HG02970 (cell line): ENCODE results near the gene ZNF354B.
"Not testable (repeated sequence)": the region's sequence is repeated elsewhere in the genome, so short reads cannot be mapped to it uniquely, and the experiment has no call there.

Experiments
- ATAC-seq: cut with Tn5 transposase; IDR thresholded peaks from one replicate; pipeline ENCODE4 v1.9.1; 2021; ENCODE audit warnings: mild to moderate bottlenecking, moderate library complexity, moderate number of reproducible peaks; ENCODE audit not compliant: unreplicated experiment, low FRiP score

The ZNF354B gene

DNA sequence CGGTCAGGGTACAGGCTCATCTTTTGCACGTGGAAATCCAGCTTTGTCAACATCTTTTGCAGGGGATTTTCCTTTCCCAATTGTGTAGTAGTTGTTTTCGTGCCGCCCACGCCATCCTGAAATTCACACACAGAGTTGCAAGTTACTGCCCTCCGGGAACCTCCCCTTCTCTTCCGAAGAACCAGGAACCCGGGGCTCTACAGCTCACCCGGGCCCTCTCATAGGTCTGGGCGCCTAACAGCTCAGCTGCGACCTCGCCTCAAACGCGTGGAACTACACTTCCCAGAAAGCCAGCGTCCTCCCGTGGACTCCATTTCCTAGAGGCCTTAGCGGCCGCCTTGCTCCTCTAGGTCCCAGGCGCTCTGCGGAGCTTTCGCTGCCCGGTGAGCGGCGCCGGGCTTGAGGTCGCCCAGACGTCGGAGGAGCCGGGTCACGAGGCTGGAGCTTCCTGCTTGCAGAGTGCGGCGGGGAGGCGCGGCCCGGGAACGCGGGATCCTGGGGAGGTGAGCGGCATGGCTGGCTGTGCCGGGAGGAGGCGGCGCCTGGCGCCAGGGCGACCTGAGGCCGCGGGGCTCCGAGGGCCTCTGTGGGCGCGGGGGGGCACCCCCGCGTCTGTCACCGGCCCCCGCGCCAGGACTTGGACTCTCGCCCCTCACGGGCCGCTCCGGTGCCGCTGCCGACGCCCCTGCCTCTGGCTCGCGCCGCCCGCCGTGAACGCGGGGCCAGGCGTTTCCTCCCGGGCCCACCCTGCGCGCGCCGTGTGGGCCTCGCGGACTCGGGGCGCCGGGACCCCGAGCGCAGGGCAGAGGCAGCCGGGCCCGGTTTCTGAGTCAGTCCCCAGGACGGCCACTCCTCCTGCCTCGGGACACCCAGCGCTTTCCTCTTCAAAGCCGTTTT is at the start of gene ZNF354B:
Gene ZNF354B, plus strand, starts transcription at position 329 of the 897 bp plus-strand sequence. CDS start 1,095 bp downstream, outside the sequence.
- peak; percentile 99 for ATAC-seq

DNA sequence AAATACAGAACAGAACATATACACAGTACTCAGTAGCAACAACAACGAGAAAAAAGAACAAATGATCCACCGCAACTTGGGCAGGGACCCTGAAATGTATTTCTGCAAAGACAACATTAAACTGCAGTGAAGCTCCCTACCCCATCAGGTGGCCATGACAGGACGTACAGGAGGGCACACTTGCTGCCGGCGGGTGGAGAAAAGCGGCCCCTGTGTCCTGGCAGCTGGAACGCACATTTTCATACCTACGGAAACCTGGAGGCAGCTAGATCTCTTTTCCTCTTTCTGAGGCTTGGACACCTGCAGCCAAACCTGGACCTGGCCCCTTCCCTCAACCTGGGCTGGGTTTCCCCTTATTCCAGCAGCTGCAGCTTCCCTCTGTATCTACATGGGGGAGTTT is 42.2 kb upstream of the ZNF354B start:
- ATAC-seq, result no peak

DNA sequence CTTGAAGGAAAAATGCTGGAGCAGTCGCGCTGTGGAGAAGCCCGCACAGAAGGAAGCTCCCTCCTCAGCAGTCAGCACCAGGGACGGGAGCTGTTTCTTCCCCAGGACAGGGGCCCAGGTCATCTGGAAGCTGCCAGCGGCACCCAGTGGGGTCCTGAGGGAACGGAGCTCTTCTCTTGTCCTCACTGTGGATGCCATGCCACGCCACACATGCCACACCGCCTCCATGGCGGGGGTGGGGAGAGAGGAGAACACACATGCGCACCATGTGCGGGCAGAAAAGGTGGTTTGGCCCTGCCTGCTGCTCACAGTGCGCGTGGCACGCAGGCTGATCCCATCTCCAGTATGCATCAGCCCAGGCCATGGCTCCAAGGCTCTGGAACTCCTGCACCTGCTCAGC is 41.7 kb upstream of the ZNF354B start:
- no peak for ATAC-seq

DNA sequence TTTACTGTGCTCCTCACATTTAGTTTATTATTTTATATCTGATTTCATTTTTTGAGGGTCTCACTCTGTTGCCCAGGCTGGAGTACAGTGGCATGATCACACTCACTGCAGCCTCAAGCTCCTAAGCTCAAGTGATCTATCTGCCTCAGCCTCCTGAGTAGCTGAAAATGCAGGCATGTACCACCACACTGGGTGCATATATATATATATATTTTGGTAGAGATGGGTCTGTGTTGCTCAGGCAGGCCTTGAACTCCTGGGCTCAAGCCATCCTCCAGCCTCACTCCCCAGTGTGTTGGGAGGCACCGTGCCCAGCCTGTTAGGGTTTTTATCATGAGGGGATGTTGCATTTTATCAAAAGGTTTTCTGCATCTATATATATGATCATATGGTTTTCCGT is 39.8 kb upstream of the ZNF354B start:
- ATAC-seq, result no peak

DNA sequence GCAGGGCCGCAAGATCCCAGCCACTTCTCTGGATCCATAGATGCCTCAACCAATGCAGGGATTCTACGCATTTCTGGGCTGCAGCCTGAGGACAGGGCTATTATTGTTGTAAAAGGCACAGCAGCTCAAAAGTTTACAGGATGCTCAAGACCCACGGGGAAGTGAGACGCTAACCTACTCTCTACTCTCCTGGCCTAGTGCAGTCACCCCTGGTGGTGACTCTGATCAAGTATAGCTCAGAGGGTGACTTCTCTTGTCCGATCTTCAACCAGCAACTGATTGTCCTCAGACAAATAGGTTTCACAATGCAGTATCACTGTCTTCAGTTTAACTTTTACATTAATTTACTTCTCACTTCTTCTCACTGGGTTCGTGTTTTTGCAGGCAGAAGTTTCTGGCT is 34.3 kb upstream of the ZNF354B start:
- no peak for ATAC-seq

GRCh38 chr5:178826216-178826615 is 33.5 kb upstream of the ZNF354B start:
- no peak for ATAC-seq

GRCh38 chr5:178827636-178828035 is 32.1 kb upstream of the ZNF354B start:
- no peak for ATAC-seq

DNA sequence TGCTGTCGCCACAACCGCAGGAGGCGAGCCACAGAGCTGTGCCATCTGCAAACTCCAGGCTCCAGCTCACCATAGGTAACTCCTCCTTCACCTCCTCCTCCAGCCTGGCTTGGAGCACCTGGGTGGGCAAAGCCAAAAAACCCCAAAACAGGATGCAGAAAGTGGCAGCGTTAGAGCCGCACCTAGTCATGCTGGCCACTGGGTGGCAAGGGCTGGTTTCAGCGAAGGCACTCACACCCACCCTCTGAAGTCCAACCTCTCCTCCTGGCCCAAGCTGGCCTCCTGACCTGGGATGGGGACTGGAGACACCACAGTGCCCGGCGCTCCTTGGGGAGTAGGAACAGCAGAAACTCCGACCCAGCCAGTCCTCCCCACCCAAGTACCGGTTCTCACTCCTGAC is 28.7 kb upstream of the ZNF354B start:
- ATAC-seq, result no peak

GRCh38 chr5:178832618-178833201 is 27.0 kb upstream of the ZNF354B start:
- ATAC-seq, result no peak

DNA sequence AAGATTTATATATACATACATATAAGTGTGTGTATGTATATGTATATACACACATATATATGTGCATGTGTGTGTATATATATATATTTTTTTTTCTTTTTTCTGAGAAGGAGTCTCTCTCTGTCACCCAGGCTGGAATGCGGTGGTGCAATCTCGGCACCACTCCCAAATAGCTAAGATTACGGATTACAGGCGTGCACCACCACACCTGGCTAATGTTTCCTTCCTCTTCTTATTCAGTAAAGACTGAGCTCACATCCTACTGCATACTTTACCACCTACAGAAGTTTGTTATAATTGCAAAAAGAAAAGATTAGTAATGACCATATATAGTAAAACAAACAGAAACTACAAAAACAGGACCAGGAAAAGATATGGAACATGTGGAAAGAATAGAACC is 23.1 kb upstream of the ZNF354B start:
- no peak for ATAC-seq

- not testable (repeated sequence) for ATAC-seq
Measured at GRCh38 chr5:178838695-178839318, 20.9 kb upstream of the ZNF354B start.

GRCh38 chr5:178839319-178839704 is 20.4 kb upstream of the ZNF354B start:
- ATAC-seq, result no peak

- ATAC-seq, result not testable (repeated sequence)
Measured at GRCh38 chr5:178840399-178840798, 19.4 kb upstream of the ZNF354B start.

DNA sequence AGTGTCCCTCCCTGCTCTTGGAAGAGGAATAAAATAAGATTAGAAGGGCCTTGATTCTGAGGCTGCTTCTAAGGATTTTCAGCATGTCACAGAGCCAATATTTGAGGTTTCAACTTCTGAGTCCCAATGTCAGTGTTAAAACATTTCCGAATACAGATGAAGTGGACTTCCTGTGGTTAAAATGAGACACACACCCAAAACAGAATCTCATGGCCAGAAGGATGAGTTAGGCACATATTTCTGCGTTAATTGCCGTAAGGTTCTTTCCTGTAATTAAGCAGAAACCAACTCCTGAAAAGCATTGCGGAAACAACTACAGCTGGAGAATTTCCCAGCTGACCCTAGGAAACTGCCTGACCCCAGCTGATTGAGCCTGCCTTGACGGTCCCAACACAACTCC is 10.4 kb upstream of the ZNF354B start:
- no peak for ATAC-seq

DNA sequence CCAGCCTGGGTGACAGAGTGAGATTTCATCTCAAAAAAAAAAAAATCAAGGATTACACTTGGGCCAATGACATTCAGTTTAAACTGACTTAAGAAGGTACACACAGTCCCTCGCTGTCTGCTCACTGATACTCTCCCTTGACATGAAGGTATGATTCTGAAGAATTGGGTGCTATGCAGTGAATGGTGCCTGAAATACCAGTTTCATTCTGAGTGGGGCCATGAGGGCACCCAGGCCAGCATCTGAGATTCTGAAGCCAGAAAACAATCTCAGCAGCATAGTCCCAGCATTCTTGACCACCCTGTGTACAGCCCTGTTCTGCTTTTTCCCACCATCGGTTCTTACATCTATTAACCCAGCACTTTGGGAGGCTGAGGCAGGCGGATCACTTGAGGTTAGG is 7.8 kb upstream of the ZNF354B start:
- no peak for ATAC-seq

DNA sequence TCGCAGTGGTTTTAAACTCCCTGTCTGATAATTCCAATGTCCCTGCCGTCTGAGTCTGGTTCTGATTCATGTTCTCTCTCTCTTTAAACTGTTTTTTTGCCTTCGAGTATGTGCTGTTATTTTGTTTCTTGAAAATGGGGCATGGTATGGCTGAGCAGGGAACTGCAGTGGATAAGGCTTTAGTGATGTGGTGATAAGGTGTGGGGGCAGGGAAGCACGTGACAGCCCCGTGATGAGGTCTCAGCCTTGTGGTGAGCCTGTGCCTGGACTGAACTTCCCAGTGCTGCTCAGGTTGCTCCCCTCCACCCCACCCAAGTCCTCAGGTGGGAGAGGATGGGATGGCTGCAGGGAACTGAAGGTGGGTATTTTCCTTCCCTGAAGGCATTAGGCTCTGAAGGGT is 5.5 kb upstream of the ZNF354B start:
- no peak for ATAC-seq

GRCh38 chr5:178860615-178861014 is 862 bp downstream of the ZNF354B start:
- ATAC-seq, result peak; percentile 3

DNA sequence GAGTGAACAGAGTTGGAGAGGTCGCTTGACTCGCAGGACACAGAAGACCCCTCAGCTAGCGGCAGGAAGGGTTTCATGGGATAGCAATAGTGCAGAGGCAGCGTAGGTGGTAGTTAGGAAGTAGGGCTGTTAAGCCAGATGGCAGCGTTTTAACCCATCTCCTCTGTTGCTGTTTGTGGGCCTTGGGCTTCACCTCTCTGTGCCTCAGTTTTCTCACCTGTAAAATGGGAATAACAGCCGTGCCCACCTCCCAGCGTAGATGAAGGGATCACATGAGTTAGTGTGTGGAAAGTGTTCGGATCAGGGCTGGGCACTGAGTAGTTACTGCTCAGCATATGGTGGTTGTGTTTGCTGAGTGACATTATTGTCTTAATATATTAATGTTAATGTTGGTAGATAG is 1.9 kb downstream of the ZNF354B start:
- no peak for ATAC-seq

- ATAC-seq, result no peak
Measured at GRCh38 chr5:178866946-178867345, 7.2 kb downstream of the ZNF354B start.

DNA sequence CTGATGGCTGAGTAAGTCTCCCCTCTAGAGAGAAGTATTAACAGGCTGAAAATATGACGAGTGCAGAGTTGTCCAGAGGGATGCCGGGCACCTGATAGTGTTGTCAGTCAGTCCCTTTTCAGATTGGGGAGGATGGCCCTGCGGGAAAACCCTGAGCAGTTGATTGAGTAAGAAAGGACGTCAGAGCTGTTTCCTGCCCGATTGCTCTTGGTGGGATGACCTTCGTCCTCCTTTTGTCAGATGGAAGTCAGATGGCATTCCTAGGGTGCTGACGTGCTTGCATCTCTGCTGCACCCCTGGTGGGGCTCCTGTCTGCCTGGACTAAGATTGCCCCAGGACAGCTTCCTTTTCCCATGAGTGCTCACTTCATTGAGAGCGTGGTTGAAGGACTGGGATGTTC is 9.8 kb downstream of the ZNF354B start:
- no peak for ATAC-seq

DNA sequence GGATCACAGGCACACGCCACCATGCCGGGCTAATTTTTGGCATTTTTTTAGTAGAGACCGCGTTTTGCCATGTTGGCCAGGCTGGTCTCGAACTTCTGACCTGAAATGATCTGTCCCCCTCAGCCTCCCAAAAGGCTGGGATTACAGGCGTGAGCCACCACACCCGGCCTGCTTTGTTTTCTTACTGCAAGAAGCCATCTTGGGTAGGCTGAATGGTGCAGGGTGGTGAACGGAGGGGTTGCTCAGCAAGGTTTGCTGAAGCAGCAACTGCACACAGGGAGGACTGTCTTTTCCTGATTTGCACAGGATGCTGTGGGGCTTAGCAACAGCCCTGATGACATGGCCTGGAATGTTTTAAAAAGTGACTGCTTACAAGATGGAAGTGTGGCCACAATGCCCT is 10.7 kb downstream of the ZNF354B start:
- ATAC-seq, result no peak

GRCh38 chr5:178872302-178872701 is 12.5 kb downstream of the ZNF354B start:
- no peak for ATAC-seq
